Measurements from ENCODE around the gene PRM1. TPM values are rescaled to one million over a fixed set of nuclear protein-coding genes. Genes with fewer than 3 reads are reported as not detected.

The PRM1 gene
- total RNA-seq, 3 donors from 2014 or later (not counting 1 experiment from before 2014, with no cell fraction given): not detected

DNA sequence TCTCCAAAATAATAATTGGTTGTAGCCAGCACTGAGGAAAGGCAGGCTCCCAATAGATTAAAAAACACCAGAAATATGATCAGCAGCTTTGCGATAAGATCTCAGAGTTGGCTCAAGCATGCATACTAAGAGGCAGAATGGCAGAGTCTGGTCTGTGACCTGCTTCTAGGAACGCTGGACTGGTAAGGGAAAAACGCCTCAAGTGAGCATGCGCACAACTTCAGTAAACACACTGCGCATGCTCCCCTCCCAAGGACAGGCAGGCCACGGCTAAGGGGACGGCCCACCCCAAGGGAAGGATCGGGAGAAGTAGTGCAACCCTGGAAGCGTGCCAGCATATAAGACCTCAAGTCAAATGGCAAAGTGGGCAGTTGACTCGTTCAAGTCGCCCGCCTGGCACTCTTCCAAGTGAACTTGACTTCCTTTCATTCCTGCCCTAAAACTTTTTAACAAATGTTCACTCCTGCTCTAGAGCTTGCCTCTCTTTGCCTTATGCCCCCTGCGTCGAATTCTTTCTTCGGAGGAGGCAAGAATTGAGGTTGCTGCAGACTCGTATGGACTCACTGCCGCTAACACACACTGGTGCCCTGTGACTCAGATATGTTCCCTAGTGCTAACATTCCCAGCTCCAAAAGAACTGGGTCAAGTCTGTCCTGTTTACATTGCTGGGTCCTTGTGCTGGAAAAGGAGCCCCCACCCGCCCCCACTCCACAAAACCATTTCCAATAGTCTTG, 22.4 kb upstream of the PRM1 start:
- H3K4me1 Mint-ChIP-seq: no peaks in the 10 kb centered on the region
- TF ChIP-seq, protein P1, sequence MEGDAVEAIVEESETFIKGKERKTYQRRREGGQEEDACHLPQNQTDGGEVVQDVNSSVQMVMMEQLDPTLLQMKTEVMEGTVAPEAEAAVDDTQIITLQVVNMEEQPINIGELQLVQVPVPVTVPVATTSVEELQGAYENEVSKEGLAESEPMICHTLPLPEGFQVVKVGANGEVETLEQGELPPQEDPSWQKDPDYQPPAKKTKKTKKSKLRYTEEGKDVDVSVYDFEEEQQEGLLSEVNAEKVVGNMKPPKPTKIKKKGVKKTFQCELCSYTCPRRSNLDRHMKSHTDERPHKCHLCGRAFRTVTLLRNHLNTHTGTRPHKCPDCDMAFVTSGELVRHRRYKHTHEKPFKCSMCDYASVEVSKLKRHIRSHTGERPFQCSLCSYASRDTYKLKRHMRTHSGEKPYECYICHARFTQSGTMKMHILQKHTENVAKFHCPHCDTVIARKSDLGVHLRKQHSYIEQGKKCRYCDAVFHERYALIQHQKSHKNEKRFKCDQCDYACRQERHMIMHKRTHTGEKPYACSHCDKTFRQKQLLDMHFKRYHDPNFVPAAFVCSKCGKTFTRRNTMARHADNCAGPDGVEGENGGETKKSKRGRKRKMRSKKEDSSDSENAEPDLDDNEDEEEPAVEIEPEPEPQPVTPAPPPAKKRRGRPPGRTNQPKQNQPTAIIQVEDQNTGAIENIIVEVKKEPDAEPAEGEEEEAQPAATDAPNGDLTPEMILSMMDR (IDR thresholded peaks at IDR 0.05): no peak
- Histone ChIP-seq H3K9me3 (ENCODE audit: control insufficient read depth, insufficient read depth, low read length) (no peaks in the 10 kb centered on the region), H3K36me3 (ENCODE audit: control insufficient read depth, insufficient read depth, low read length) (no peaks in the 10 kb centered on the region), H3K4me3 (ENCODE audit: low read length) (no peak overlapping the region), H3K27me3 (ENCODE audit: control insufficient read depth, insufficient read depth, low read length) (no peaks in the 10 kb centered on the region), H3K4me1 (ENCODE audit: control insufficient read depth, insufficient read depth, low read length) (peaks cover 12% of the 10 kb centered on the region), H3K27ac (ENCODE audit: low read length) (no peak overlapping the region)
- no peaks in the 10 kb centered on the region for H3K36me3 Mint-ChIP-seq
- no peak overlapping the region for H3K27ac Mint-ChIP-seq
- no peak overlapping the region for H3K4me3 Mint-ChIP-seq
- ATAC-seq (no peak), DNase-seq (no peak)
- H3K9me3 Mint-ChIP-seq: no peaks in the 10 kb centered on the region
- peaks cover 36 to 40% of the 10 kb centered on the region in 2 donors for H3K27me3 Mint-ChIP-seq (ENCODE audit: low read depth in 2 of 2)
- 87% methylated on average over 18 of the region's 18 CpGs for WGBS (ENCODE audit: insufficient coverage)
- intact Hi-C loops (cut with micrococcal nuclease): no loop called here

- no peak overlapping the region for H3K27ac Mint-ChIP-seq
- Histone ChIP-seq H3K27me3 (ENCODE audit: control insufficient read depth, insufficient read depth, low read length) (no peaks in the 10 kb centered on the region), H3K36me3 (ENCODE audit: control insufficient read depth, insufficient read depth, low read length) (no peaks in the 10 kb centered on the region), H3K27ac (ENCODE audit: low read length) (no peak overlapping the region), H3K4me3 (ENCODE audit: low read length) (no peak overlapping the region), H3K4me1 (ENCODE audit: control insufficient read depth, insufficient read depth, low read length) (peaks cover 12% of the 10 kb centered on the region), H3K9me3 (ENCODE audit: control insufficient read depth, insufficient read depth, low read length) (no peaks in the 10 kb centered on the region)
- H3K4me3 Mint-ChIP-seq: no peak overlapping the region
- TF ChIP-seq, protein P1 (IDR thresholded peaks at IDR 0.05): no peak
- peaks cover 37 to 40% of the 10 kb centered on the region in 2 donors for H3K27me3 Mint-ChIP-seq (ENCODE audit: low read depth in 2 of 2)
- intact Hi-C loops (cut with micrococcal nuclease): no loop called here
- ATAC-seq: no peak
- no peaks in the 10 kb centered on the region for H3K36me3 Mint-ChIP-seq
- H3K4me1 Mint-ChIP-seq: peaks cover 0 to under 1% of the 10 kb centered on the region in 2 donors
- no peak for DNase-seq
- H3K9me3 Mint-ChIP-seq: no peaks in the 10 kb centered on the region
- 86% methylated on average over 3 of the region's 4 CpGs for WGBS (ENCODE audit: insufficient coverage)
Observed at GRCh38 chr16:11302977-11303376, 21.8 kb upstream of the PRM1 start.

- no peaks in the 10 kb centered on the region for H3K9me3 Mint-ChIP-seq
- Histone ChIP-seq H3K4me1 (ENCODE audit: control insufficient read depth, insufficient read depth, low read length) (peaks cover 17% of the 10 kb centered on the region), H3K4me3 (ENCODE audit: low read length) (no peak overlapping the region), H3K36me3 (ENCODE audit: control insufficient read depth, insufficient read depth, low read length) (no peaks in the 10 kb centered on the region), H3K9me3 (ENCODE audit: control insufficient read depth, insufficient read depth, low read length) (no peaks in the 10 kb centered on the region), H3K27ac (ENCODE audit: low read length) (no peak overlapping the region), H3K27me3 (ENCODE audit: control insufficient read depth, insufficient read depth, low read length) (peaks cover under 1% of the 10 kb centered on the region)
- H3K4me1 Mint-ChIP-seq: peaks cover 9 to 12% of the 10 kb centered on the region in 2 donors
- H3K36me3 Mint-ChIP-seq: no peaks in the 10 kb centered on the region
- TF ChIP-seq, protein P1 (IDR thresholded peaks at IDR 0.05): no peak
- 86% methylated on average over 4 of the region's 4 CpGs for WGBS (ENCODE audit: insufficient coverage)
- peaks cover 39 to 40% of the 10 kb centered on the region in 2 donors for H3K27me3 Mint-ChIP-seq (ENCODE audit: low read depth in 2 of 2)
- ATAC-seq: no peak
- intact Hi-C loops (cut with micrococcal nuclease): no loop called here
- H3K4me3 Mint-ChIP-seq: no peak overlapping the region
- DNase-seq: no peak
- H3K27ac Mint-ChIP-seq: no peak overlapping the region
Observed at GRCh38 chr16:11301645-11302501, 20.7 kb upstream of the PRM1 start.
